ENCODE data around the gene CSMD2. TPM values are rescaled to one million over a fixed set of nuclear protein-coding genes. Genes with fewer than 3 reads are reported as not detected.

The CSMD2 gene
- total RNA-seq, 2 experiments from 2014 or later: not detected

DNA sequence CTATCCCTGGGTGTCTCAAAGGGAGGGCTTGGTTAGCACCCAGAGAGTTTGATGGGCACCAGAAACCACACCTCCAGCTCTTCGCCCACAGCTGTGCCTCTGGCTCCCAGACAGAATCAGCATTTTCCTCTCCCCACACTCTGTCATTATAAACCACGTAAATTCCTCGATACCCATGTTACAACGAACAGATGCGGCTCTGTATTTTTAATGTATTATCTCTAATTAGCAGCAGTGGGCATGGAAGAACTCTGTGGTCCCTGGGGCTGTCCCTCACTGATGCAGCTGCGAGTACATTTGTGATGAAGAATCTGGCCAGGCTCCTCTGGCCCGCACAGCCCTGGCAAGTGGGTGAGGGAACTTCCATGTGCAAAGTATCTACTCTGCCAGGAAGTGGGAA is 290.4 kb downstream of the CSMD2 start:
- Histone ChIP-seq H3K27ac (ENCODE audit: low read depth, low read length, poor library complexity, severe bottlenecking) (no peak overlapping the region), H3K4me1 (ENCODE audit: insufficient read depth, low read length, poor library complexity, severe bottlenecking) (no peaks in the 10 kb centered on the region), H3K4me3 (ENCODE audit: low read depth, low read length, poor library complexity, severe bottlenecking) (no peak overlapping the region), H3K4me2 (ENCODE audit: low read length) (no peak overlapping the region), H3K9me3 (ENCODE audit: low read length) (no peaks in the 10 kb centered on the region), H3K36me3 (ENCODE audit: insufficient read depth, low read length) (no peaks in the 10 kb centered on the region), H3K79me2 (ENCODE audit: insufficient read depth, low read depth, low read length) (no peaks in the 10 kb centered on the region), H4K20me1 (ENCODE audit: insufficient read depth, low read length) (no peaks in the 10 kb centered on the region), H3K9me2 (ENCODE audit: insufficient read depth, low read length) (no peaks in the 10 kb centered on the region), H2AFZ (ENCODE audit: low read length) (no peak overlapping the region)
- TF ChIP-seq EZH2phosphoT487 (IDR thresholded peaks at IDR 0.05; ENCODE audit: borderline replicate concordance, low read depth, low read length): no peak
- no peak for TF ChIP-seq CTCF (conservative IDR thresholded peaks at IDR 0.05; ENCODE audit: low read length)
- no peak for DNase-seq (ENCODE audit: low spot score)
- CTCF ChIA-PET (ENCODE audit: unreplicated experiment): no interaction called here
- BruUV-seq (replicated peaks): no TSS peak
- POLR2A ChIA-PET: no interaction called here
- intact Hi-C loops (cut with micrococcal nuclease; ENCODE audit: unreplicated experiment): no loop called here

DNA sequence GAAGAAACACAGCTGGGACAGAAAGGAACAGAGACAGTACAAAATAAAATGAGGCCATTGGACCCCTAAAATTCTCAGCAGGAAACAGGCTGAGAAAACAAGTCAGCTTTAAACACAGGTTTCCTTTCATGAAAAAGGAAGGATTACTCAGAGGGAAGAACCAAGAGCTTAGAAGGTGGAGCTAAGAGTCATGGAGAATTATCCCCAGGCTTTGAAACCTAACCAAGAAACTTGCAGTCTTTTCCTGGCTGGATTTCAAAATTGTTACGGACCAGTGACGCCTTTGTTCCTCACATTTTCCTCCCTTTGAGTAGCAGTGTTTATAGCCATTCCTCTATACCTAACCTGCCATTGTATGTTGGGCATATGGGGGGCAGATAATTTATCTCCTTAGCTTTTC is 292.3 kb downstream of the CSMD2 start:
- CTCF ChIA-PET (ENCODE audit: unreplicated experiment): no interaction called here
- H3K9me2 ChIP-seq (ENCODE audit: insufficient read depth, low read length): no peaks in the 10 kb centered on the region
- H3K36me3 ChIP-seq (ENCODE audit: insufficient read depth, low read length): no peaks in the 10 kb centered on the region
- no peaks in the 10 kb centered on the region for H3K79me2 ChIP-seq (ENCODE audit: insufficient read depth, low read depth, low read length)
- no peaks in the 10 kb centered on the region for H3K4me1 ChIP-seq (ENCODE audit: insufficient read depth, low read length, poor library complexity, severe bottlenecking)
- H2AFZ ChIP-seq (ENCODE audit: low read length): no peak overlapping the region
- H3K4me2 ChIP-seq (ENCODE audit: low read length): no peak overlapping the region
- BruUV-seq (replicated peaks): no TSS peak
- no peak for TF ChIP-seq CTCF (conservative IDR thresholded peaks at IDR 0.05; ENCODE audit: low read length)
- TF ChIP-seq EZH2phosphoT487 (IDR thresholded peaks at IDR 0.05; ENCODE audit: borderline replicate concordance, low read depth, low read length): no peak
- DNase-seq (ENCODE audit: low spot score): no peak
- H3K4me3 ChIP-seq (ENCODE audit: low read depth, low read length, poor library complexity, severe bottlenecking): no peak overlapping the region
- H4K20me1 ChIP-seq (ENCODE audit: insufficient read depth, low read length): no peaks in the 10 kb centered on the region
- POLR2A ChIA-PET: no interaction called here
- no peak overlapping the region for H3K27ac ChIP-seq (ENCODE audit: low read depth, low read length, poor library complexity, severe bottlenecking)
- no peaks in the 10 kb centered on the region for H3K9me3 ChIP-seq (ENCODE audit: low read length)
- intact Hi-C loops (cut with micrococcal nuclease; ENCODE audit: unreplicated experiment): no loop called here

DNA sequence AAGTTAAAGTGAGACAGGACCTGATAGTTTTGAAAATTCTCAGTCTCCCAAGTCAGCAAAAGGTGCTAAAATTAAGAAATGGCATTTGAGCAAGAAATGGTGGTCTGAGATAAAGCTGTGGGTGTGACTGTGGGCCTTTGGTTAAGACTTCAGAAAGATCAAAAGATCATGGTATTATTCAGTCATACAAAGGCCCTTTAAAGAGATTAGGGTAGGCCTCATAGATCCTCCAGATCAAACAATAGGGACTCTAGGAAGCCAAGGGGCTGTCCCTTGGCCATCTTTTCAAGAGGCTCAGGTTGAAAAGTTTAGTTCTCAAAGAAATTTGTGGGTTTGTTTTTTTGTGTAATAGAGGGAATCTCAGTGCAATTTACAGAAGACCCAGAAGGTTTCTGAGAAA is 292.8 kb downstream of the CSMD2 start:
- Histone ChIP-seq H3K27ac (ENCODE audit: low read depth, low read length, poor library complexity, severe bottlenecking) (no peak overlapping the region), H2AFZ (ENCODE audit: low read length) (no peak overlapping the region), H3K4me3 (ENCODE audit: low read depth, low read length, poor library complexity, severe bottlenecking) (no peak overlapping the region), H4K20me1 (ENCODE audit: insufficient read depth, low read length) (no peaks in the 10 kb centered on the region), H3K79me2 (ENCODE audit: insufficient read depth, low read depth, low read length) (no peaks in the 10 kb centered on the region), H3K36me3 (ENCODE audit: insufficient read depth, low read length) (no peaks in the 10 kb centered on the region), H3K9me3 (ENCODE audit: low read length) (no peaks in the 10 kb centered on the region), H3K9me2 (ENCODE audit: insufficient read depth, low read length) (no peaks in the 10 kb centered on the region), H3K4me2 (ENCODE audit: low read length) (no peak overlapping the region), H3K4me1 (ENCODE audit: insufficient read depth, low read length, poor library complexity, severe bottlenecking) (no peaks in the 10 kb centered on the region)
- POLR2A ChIA-PET: no interaction called here
- CTCF ChIA-PET (ENCODE audit: unreplicated experiment): no interaction called here
- no TSS peak for BruUV-seq (replicated peaks)
- no peak for TF ChIP-seq CTCF (conservative IDR thresholded peaks at IDR 0.05; ENCODE audit: low read length)
- no peak for TF ChIP-seq EZH2phosphoT487 (IDR thresholded peaks at IDR 0.05; ENCODE audit: borderline replicate concordance, low read depth, low read length)
- intact Hi-C loops (cut with micrococcal nuclease; ENCODE audit: unreplicated experiment): no loop called here
- no peak for DNase-seq (ENCODE audit: low spot score)
